WTC11 (cell line): ENCODE results near the gene SMARCC2. TPM values are rescaled to one million over a fixed set of nuclear protein-coding genes. Genes with fewer than 3 reads are reported as not detected.

ENCODE experiments used
- ATAC-seq: fragments of 200-7000 bp; cut with Tn5 transposase; 2 replicates; pipeline ENCODE4 v1.10.0; 2021; ENCODE audit warnings: mild to moderate bottlenecking, moderate library complexity
- CTCF ChIA-PET: fragments of 300-600 bp; sonication (Branson Sonifier 250); formaldehyde crosslinking; loops from one replicate; lab custom pipeline; 2021; ENCODE audit warnings: antibody characterized with exemption; lab: Charles Lee
- POLR2A ChIA-PET: fragments of 350-600 bp; sonication (Branson Sonifier 250); formaldehyde crosslinking; loops from one replicate; lab custom pipeline; 2021; ENCODE audit warnings: antibody characterized with exemption; lab: Charles Lee
- DNase-seq: peaks from one replicate; pipeline ENCODE4 v3.0.0; 2021; ENCODE audit warnings: low spot score
- H3K27ac Mint-ChIP-seq: 2 replicates; pipeline ENCODE4 v1.8.0; 2021; ENCODE audit warnings: mixed read lengths
- H3K27me3 Mint-ChIP-seq: 2 replicates; pipeline ENCODE4 v1.8.0; 2021; ENCODE audit warnings: low read depth, mild to moderate bottlenecking, moderate library complexity, mixed read lengths
- H3K36me3 Mint-ChIP-seq: 2 replicates; pipeline ENCODE4 v1.8.0; 2021; ENCODE audit warnings: mixed read lengths
- H3K4me1 Mint-ChIP-seq: 2 replicates; pipeline ENCODE4 v1.8.0; 2022; ENCODE audit warnings: mixed read lengths
- H3K4me3 Mint-ChIP-seq: 2 replicates; pipeline ENCODE4 v1.8.0; 2021; ENCODE audit warnings: mild to moderate bottlenecking, moderate library complexity, mixed read lengths
- H3K9me3 Mint-ChIP-seq: 2 replicates; pipeline ENCODE4 v1.8.0; 2021; ENCODE audit warnings: mixed read lengths
- CBFB ChIP-seq: sonication (generic); formaldehyde crosslinking; IDR thresholded peaks from 2 replicates; pipeline ENCODE4 v1.8.1; 2022; ENCODE audit warnings: mild to moderate bottlenecking, low read depth, missing genetic modification reagents
- CREB1 ChIP-seq: sonication (generic); formaldehyde crosslinking; IDR thresholded peaks from 2 replicates; pipeline ENCODE4 v1.8.0; 2023; ENCODE audit warnings: mild to moderate bottlenecking, missing genetic modification reagents
- ERG ChIP-seq: fragments of 250-450 bp; sonication (Bioruptor Pico); IDR thresholded peaks from 2 replicates; pipeline ENCODE4 v1.8.0; 2021; ENCODE audit warnings: mild to moderate bottlenecking
- JUN ChIP-seq: sonication (generic); formaldehyde crosslinking; IDR thresholded peaks from 2 replicates; pipeline ENCODE4 v1.8.0; 2023; ENCODE audit warnings: mild to moderate bottlenecking, missing genetic modification reagents
- MAX ChIP-seq: sonication (generic); formaldehyde crosslinking; IDR thresholded peaks from 2 replicates; pipeline ENCODE4 v1.8.0; 2022; ENCODE audit warnings: mild to moderate bottlenecking, missing genetic modification reagents
- NFATC4 ChIP-seq: fragments of 250-450 bp; sonication (Bioruptor Pico); IDR thresholded peaks from 2 replicates; pipeline ENCODE4 v1.9.0; 2021; ENCODE audit warnings: mild to moderate bottlenecking
- NR1H2 ChIP-seq: sonication (generic); formaldehyde crosslinking; IDR thresholded peaks from 2 replicates; pipeline ENCODE4 v1.9.0; 2021; ENCODE audit warnings: mild to moderate bottlenecking, moderate library complexity, missing genetic modification reagents
- PRRX2 ChIP-seq: fragments of 250-450 bp; sonication (Bioruptor Pico); IDR thresholded peaks from 2 replicates; pipeline ENCODE4 v1.8.0; 2021; ENCODE audit warnings: mild to moderate bottlenecking
- TEAD1 ChIP-seq: sonication (generic); formaldehyde crosslinking; IDR thresholded peaks from 2 replicates; pipeline ENCODE4 v1.8.0; 2022; ENCODE audit warnings: mild to moderate bottlenecking, missing genetic modification reagents
- ZNF671 ChIP-seq: fragments of 250-450 bp; sonication (Bioruptor Pico); IDR thresholded peaks from 2 replicates; pipeline ENCODE4 v1.8.0; 2021; ENCODE audit warnings: mild to moderate bottlenecking
- total RNA-seq: library from RNA; stranded (reverse); gene quantifications from 3 replicates; pipeline ENCODE4 v1.2.3, GENCODE V29; 2021
- TF ChIP-seq, protein P1 (sequence below): fragments of 250-450 bp; sonication (Bioruptor Pico); IDR thresholded peaks from 2 replicates; pipeline ENCODE4 v1.9.0; 2021; ENCODE audit warnings: mild to moderate bottlenecking
- TF ChIP-seq, protein P2 (sequence below): sonication (generic); formaldehyde crosslinking; conservative IDR thresholded peaks from 2 replicates; pipeline ENCODE4 v1.8.1; 2023; ENCODE audit warnings: mild to moderate bottlenecking, low read depth, missing genetic modification reagents, moderate library complexity
- TF ChIP-seq, protein P3 (sequence below): sonication (generic); formaldehyde crosslinking; IDR thresholded peaks from 2 replicates; pipeline ENCODE4 v1.8.0; 2023; ENCODE audit warnings: mild to moderate bottlenecking, missing genetic modification reagents
- TF ChIP-seq, protein P4 (sequence below): fragments of 250-450 bp; sonication (Bioruptor Pico); conservative IDR thresholded peaks from 2 replicates; pipeline ENCODE4 v1.9.0; 2021; ENCODE audit warnings: mild to moderate bottlenecking

SMARCC2 gene
- total RNA-seq, 1 experiment from 2014 or later, result 76.8 TPM

- H3K27ac Mint-ChIP-seq, result no peak overlapping the region
- peaks cover 81% of the 10 kb centered on the region for H3K36me3 Mint-ChIP-seq
- POLR2A ChIA-PET, result interaction anchor here (1.0 to 1.6 kb wide), 6 partner anchors 11 to 39 kb away, joined by 3 to 11 read pairs (median 4); partner anchors contain the start of genes ESYT1 and SMARCC2
- H3K27me3 Mint-ChIP-seq, result no peaks in the 10 kb centered on the region
- H3K4me3 Mint-ChIP-seq, result no peak overlapping the region
- TF ChIP-seq TEAD1, result no peak
- TF ChIP-seq, protein P1, sequence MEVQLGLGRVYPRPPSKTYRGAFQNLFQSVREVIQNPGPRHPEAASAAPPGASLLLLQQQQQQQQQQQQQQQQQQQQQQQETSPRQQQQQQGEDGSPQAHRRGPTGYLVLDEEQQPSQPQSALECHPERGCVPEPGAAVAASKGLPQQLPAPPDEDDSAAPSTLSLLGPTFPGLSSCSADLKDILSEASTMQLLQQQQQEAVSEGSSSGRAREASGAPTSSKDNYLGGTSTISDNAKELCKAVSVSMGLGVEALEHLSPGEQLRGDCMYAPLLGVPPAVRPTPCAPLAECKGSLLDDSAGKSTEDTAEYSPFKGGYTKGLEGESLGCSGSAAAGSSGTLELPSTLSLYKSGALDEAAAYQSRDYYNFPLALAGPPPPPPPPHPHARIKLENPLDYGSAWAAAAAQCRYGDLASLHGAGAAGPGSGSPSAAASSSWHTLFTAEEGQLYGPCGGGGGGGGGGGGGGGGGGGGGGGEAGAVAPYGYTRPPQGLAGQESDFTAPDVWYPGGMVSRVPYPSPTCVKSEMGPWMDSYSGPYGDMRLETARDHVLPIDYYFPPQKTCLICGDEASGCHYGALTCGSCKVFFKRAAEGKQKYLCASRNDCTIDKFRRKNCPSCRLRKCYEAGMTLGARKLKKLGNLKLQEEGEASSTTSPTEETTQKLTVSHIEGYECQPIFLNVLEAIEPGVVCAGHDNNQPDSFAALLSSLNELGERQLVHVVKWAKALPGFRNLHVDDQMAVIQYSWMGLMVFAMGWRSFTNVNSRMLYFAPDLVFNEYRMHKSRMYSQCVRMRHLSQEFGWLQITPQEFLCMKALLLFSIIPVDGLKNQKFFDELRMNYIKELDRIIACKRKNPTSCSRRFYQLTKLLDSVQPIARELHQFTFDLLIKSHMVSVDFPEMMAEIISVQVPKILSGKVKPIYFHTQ (CRISPR knock-in tag), result peak; percentile 83; the same call in 1 of the 2 replicates
- H3K9me3 Mint-ChIP-seq, result no peaks in the 10 kb centered on the region
- ATAC-seq (no peak), DNase-seq (no peak)
- H3K4me1 Mint-ChIP-seq, result peaks cover 27% of the 10 kb centered on the region
- CTCF ChIA-PET, result interaction anchor here (1.3 kb wide), 1 partner anchor 24 kb away, joined by 8 read pairs; the partner anchor contains the start of gene SMARCC2
Measured at GRCh38 chr12:56165369-56165768, 23.9 kb downstream of the SMARCC2 start.

GRCh38 chr12:56164345-56164729 is 24.9 kb downstream of the SMARCC2 start:
- Mint-ChIP-seq H3K27ac (no peak overlapping the region), H3K4me1 (peaks cover 38% of the 10 kb centered on the region), H3K36me3 (peaks cover 81% of the 10 kb centered on the region), H3K4me3 (no peak overlapping the region), H3K9me3 (no peaks in the 10 kb centered on the region), H3K27me3 (no peaks in the 10 kb centered on the region)
- POLR2A ChIA-PET, result interaction anchor here (1.3 to 7.2 kb wide), 7 partner anchors 8 to 93 kb away, joined by 3 to 104 read pairs (median 9); partner anchors contain the start of genes ESYT1, RNF41 and SMARCC2
- CTCF ChIA-PET, result interaction anchor here (1.1 kb wide), 1 partner anchor 94 kb away, joined by 3 read pairs; the partner anchor contains the start of gene ANKRD52
- DNase-seq, result no peak
- TF ChIP-seq, protein P2, sequence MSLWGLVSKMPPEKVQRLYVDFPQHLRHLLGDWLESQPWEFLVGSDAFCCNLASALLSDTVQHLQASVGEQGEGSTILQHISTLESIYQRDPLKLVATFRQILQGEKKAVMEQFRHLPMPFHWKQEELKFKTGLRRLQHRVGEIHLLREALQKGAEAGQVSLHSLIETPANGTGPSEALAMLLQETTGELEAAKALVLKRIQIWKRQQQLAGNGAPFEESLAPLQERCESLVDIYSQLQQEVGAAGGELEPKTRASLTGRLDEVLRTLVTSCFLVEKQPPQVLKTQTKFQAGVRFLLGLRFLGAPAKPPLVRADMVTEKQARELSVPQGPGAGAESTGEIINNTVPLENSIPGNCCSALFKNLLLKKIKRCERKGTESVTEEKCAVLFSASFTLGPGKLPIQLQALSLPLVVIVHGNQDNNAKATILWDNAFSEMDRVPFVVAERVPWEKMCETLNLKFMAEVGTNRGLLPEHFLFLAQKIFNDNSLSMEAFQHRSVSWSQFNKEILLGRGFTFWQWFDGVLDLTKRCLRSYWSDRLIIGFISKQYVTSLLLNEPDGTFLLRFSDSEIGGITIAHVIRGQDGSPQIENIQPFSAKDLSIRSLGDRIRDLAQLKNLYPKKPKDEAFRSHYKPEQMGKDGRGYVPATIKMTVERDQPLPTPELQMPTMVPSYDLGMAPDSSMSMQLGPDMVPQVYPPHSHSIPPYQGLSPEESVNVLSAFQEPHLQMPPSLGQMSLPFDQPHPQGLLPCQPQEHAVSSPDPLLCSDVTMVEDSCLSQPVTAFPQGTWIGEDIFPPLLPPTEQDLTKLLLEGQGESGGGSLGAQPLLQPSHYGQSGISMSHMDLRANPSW (CRISPR knock-in tag), result no peak
- no peak for TF ChIP-seq CBFB
- peak; percentile 50; the same call in 1 of the 2 replicates for TF ChIP-seq PRRX2 (CRISPR knock-in tag)
- TF ChIP-seq NFATC4, result peak; percentile 6; the same call in 1 of the 2 replicates
- no peak for TF ChIP-seq JUN (CRISPR knock-in tag)
- TF ChIP-seq, protein P3, sequence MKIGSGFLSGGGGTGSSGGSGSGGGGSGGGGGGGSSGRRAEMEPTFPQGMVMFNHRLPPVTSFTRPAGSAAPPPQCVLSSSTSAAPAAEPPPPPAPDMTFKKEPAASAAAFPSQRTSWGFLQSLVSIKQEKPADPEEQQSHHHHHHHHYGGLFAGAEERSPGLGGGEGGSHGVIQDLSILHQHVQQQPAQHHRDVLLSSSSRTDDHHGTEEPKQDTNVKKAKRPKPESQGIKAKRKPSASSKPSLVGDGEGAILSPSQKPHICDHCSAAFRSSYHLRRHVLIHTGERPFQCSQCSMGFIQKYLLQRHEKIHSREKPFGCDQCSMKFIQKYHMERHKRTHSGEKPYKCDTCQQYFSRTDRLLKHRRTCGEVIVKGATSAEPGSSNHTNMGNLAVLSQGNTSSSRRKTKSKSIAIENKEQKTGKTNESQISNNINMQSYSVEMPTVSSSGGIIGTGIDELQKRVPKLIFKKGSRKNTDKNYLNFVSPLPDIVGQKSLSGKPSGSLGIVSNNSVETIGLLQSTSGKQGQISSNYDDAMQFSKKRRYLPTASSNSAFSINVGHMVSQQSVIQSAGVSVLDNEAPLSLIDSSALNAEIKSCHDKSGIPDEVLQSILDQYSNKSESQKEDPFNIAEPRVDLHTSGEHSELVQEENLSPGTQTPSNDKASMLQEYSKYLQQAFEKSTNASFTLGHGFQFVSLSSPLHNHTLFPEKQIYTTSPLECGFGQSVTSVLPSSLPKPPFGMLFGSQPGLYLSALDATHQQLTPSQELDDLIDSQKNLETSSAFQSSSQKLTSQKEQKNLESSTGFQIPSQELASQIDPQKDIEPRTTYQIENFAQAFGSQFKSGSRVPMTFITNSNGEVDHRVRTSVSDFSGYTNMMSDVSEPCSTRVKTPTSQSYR (CRISPR knock-in tag), result no peak
- TF ChIP-seq MAX (CRISPR knock-in tag), result no peak
- TF ChIP-seq CREB1, result no peak
- ATAC-seq, result no peak

- CTCF ChIA-PET, result interaction anchor here (1.0 to 3.4 kb wide), 6 partner anchors 25 to 95 kb away, joined by 3 to 21 read pairs (median 9); partner anchors contain the start of genes ANKRD52, ESYT1, RNF41 and SMARCC2
- H3K27ac Mint-ChIP-seq, result peak overlapping the region; percentile 32
- ATAC-seq (peak; percentile 5), DNase-seq (no peak)
- no peaks in the 10 kb centered on the region for H3K9me3 Mint-ChIP-seq
- no peak overlapping the region for H3K4me3 Mint-ChIP-seq
- POLR2A ChIA-PET, result interaction anchor here (0.5 to 7.2 kb wide), 14 partner anchors 8 to 190 kb away, joined by 3 to 104 read pairs (median 4); partner anchors contain the start of genes ERBB3, ESYT1, MYL6B and RAB5B
- no peaks in the 10 kb centered on the region for H3K27me3 Mint-ChIP-seq
- peaks cover 43% of the 10 kb centered on the region for H3K4me1 Mint-ChIP-seq
- peaks cover 81% of the 10 kb centered on the region for H3K36me3 Mint-ChIP-seq
- TF ChIP-seq PRRX2 (CRISPR knock-in tag), result no peak
- peak; percentile 82 for TF ChIP-seq ZNF671
- TF ChIP-seq NR1H2 (CRISPR knock-in tag), result no peak
- peak; percentile 91; the same call in 1 of the 2 replicates for TF ChIP-seq ERG (CRISPR knock-in tag)
- TF ChIP-seq, protein P4, sequence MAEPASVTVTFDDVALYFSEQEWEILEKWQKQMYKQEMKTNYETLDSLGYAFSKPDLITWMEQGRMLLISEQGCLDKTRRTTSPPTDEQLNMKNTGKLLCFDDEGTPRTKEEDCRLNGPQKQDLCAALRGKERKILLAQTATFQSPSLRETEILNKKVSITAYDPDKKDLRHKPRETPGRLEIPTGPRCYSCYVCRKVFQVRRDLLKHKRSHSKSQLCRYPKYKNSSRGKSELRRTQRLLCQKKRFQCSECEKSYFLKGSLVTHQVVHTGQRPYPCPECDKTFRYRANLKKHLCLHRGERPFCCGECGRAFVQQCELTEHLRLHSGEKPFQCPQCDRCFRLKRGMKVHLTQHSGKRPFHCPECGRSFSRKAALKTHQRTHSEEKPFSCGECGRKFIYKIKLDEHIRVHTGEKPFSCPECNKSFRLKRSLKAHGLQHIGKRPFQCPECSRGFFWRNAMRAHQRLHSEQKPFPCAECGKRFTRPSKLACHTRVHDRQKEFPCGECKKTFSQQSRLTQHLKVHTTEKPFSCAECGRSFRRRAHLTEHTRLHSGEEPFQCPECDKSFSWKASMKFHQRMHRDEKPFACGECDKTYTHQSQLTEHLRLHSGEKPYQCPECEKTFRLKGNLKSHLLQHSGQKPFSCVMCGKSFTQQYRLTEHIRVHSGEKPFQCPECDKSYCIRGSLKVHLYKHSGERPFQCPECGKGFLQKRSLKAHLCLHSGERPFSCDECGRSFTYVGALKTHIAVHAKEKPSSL (CRISPR knock-in tag), result peak; percentile 73
Measured at GRCh38 chr12:56163533-56164344, 25.5 kb downstream of the SMARCC2 start.
